ENCODE measurements around the gene TBL1X. TPM values are rescaled to one million over a fixed set of nuclear protein-coding genes. Genes with fewer than 3 reads are reported as not detected.
"Not testable (repeated sequence)": the region's sequence is repeated elsewhere in the genome, so short reads cannot be mapped to it uniquely, and the experiment has no call there.

The TBL1X gene
- total RNA-seq (2012; rRNA removed) = 10.5 and 12.9 TPM in 2 replicates

- Histone ChIP-seq H3K4me3 (ENCODE audit: low read length) (peak within 1 kb of the TSS; percentile 74), H3K4me1 (ENCODE audit: control insufficient read depth, insufficient read depth, low read length) (peaks cover 15% of the 10 kb centered on the region), H3K9ac (ENCODE audit: low read depth, low read length) (peak within 1 kb of the TSS; percentile 80), H3K36me3 (ENCODE audit: insufficient read depth, low read length) (no peaks in the 10 kb centered on the region), H3K9me3 (replicated peaks; ENCODE audit: low read length) (no peaks in the 10 kb centered on the region), H3K27me3 (ENCODE audit: control insufficient read depth, insufficient read depth, low read length) (no peaks in the 10 kb centered on the region), H3K4me2 (ENCODE audit: low read length) (peak within 1 kb of the TSS; percentile 75)
Measured at GRCh38 chrX:9464435-9465371, at the start of gene TBL1X. TSS of gene TBL1X (plus strand) at chrX:9465058. CDS start at chrX:9653587, 188,529 bp downstream.

- no peak overlapping the region for H3K4me2 ChIP-seq (ENCODE audit: low read length)
- H3K4me3 ChIP-seq (ENCODE audit: low read length) = no peak overlapping the region
- H3K36me3 ChIP-seq (ENCODE audit: insufficient read depth, low read length) = no peaks in the 10 kb centered on the region
- no peaks in the 10 kb centered on the region for H3K9me3 ChIP-seq (replicated peaks; ENCODE audit: low read length)
- H3K4me1 ChIP-seq (ENCODE audit: control insufficient read depth, insufficient read depth, low read length) = no peaks in the 10 kb centered on the region
- H3K9ac ChIP-seq (ENCODE audit: low read depth, low read length) = no peak overlapping the region
- no peaks in the 10 kb centered on the region for H3K27me3 ChIP-seq (ENCODE audit: control insufficient read depth, insufficient read depth, low read length)
Measured at GRCh38 chrX:9416562-9417348, 48.1 kb upstream of the TBL1X start.

DNA sequence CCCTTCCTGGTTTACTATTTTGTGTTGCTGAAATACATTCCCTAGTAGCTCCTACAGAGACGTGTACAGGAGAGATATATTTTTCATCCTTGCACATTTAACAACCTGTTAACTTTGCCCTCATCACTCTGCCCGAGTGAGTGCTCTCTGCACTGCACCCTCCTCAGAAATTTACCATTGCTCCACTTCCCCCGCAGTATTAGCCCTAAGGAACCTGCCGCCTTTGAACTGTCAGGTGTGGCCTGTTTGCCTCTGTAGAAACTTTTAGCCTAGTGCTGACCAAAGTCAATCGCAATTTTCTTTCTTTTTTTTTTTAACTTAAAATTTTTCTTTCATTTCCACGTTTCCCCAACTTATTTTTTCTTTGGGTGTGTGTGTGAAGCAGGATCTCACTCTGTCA lies 46.6 kb upstream of the TBL1X start:
- Histone ChIP-seq H3K9me3 (replicated peaks; ENCODE audit: low read length) (no peaks in the 10 kb centered on the region), H3K9ac (ENCODE audit: low read depth, low read length) (no peak overlapping the region), H3K36me3 (ENCODE audit: insufficient read depth, low read length) (no peaks in the 10 kb centered on the region), H3K4me2 (ENCODE audit: low read length) (no peak overlapping the region), H3K27me3 (ENCODE audit: control insufficient read depth, insufficient read depth, low read length) (no peaks in the 10 kb centered on the region), H3K4me3 (ENCODE audit: low read length) (no peak overlapping the region), H3K4me1 (ENCODE audit: control insufficient read depth, insufficient read depth, low read length) (no peaks in the 10 kb centered on the region)

- Histone ChIP-seq H3K4me3 (ENCODE audit: low read length) (no peak overlapping the region), H3K9ac (ENCODE audit: low read depth, low read length) (no peak overlapping the region), H3K4me1 (ENCODE audit: control insufficient read depth, insufficient read depth, low read length) (no peaks in the 10 kb centered on the region), H3K36me3 (ENCODE audit: insufficient read depth, low read length) (no peaks in the 10 kb centered on the region), H3K27me3 (ENCODE audit: control insufficient read depth, insufficient read depth, low read length) (no peaks in the 10 kb centered on the region), H3K9me3 (replicated peaks; ENCODE audit: low read length) (no peaks in the 10 kb centered on the region), H3K4me2 (ENCODE audit: low read length) (no peak overlapping the region)
Measured at GRCh38 chrX:9420275-9421265, 44.3 kb upstream of the TBL1X start.

DNA sequence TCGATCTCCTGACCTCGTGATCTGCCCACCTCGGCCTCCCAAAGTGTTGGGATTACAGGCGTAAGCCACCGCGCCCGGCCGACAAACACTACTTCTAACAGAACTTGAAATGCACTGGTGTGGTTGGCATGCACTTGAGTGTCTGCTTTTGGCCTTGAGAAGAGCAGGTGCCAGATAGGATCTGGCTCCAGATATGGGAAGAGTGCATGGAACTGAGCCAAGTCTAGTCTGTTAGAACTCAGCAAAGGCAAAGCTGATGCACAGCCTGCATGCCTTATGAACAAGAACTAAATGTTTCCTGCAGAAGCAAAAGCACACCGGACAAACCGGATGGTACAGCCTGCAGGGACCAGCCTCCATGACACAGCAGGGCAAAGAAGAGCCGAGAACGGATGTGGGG lies 35.1 kb upstream of the TBL1X start:
- Histone ChIP-seq H3K36me3 (ENCODE audit: insufficient read depth, low read length) (no peaks in the 10 kb centered on the region), H3K4me3 (ENCODE audit: low read length) (no peak overlapping the region), H3K9me3 (replicated peaks; ENCODE audit: low read length) (no peaks in the 10 kb centered on the region), H3K9ac (ENCODE audit: low read depth, low read length) (no peak overlapping the region), H3K4me1 (ENCODE audit: control insufficient read depth, insufficient read depth, low read length) (no peaks in the 10 kb centered on the region), H3K4me2 (ENCODE audit: low read length) (no peak overlapping the region), H3K27me3 (ENCODE audit: control insufficient read depth, insufficient read depth, low read length) (no peaks in the 10 kb centered on the region)

GRCh38 chrX:9430346-9430921 lies 34.4 kb upstream of the TBL1X start:
- no peak overlapping the region for H3K9ac ChIP-seq (ENCODE audit: low read depth, low read length)

DNA sequence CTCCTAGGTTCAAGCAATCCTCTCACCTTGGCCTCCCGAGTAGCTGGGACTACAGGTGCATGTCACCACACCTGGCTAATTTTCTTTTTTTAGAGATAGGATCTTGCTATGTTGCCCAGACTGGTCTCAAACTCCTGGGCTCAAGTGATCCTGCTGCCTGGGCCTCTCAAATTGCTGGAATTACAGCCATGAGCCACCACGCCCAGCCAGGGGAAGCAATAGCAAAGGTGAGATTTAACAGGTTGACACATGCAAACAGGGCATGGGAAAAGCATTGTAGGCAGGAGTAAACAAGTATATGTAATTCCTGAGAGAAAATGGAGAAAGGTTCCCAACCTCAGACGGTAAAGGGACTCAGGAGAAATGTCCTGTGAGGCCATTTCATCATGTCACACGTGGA lies 33.6 kb upstream of the TBL1X start:
- H3K9ac ChIP-seq (ENCODE audit: low read depth, low read length) = no peak overlapping the region
- H3K4me1 ChIP-seq (ENCODE audit: control insufficient read depth, insufficient read depth, low read length) = no peaks in the 10 kb centered on the region
- no peak overlapping the region for H3K4me3 ChIP-seq (ENCODE audit: low read length)
- H3K4me2 ChIP-seq (ENCODE audit: low read length) = no peak overlapping the region
- no peaks in the 10 kb centered on the region for H3K27me3 ChIP-seq (ENCODE audit: control insufficient read depth, insufficient read depth, low read length)
- no peaks in the 10 kb centered on the region for H3K9me3 ChIP-seq (replicated peaks; ENCODE audit: low read length)
- no peaks in the 10 kb centered on the region for H3K36me3 ChIP-seq (ENCODE audit: insufficient read depth, low read length)

More at GRCh38 chrX:9430346-9430921, 34.4 kb upstream of the TBL1X start:
- H3K36me3 ChIP-seq (ENCODE audit: insufficient read depth, low read length) = no peaks in the 10 kb centered on the region
- H3K4me2 ChIP-seq (ENCODE audit: low read length) = no peak overlapping the region
- no peaks in the 10 kb centered on the region for H3K27me3 ChIP-seq (ENCODE audit: control insufficient read depth, insufficient read depth, low read length)
- H3K4me3 ChIP-seq (ENCODE audit: low read length) = no peak overlapping the region
- H3K9me3 ChIP-seq (replicated peaks; ENCODE audit: low read length) = no peaks in the 10 kb centered on the region
- H3K4me1 ChIP-seq (ENCODE audit: control insufficient read depth, insufficient read depth, low read length) = no peaks in the 10 kb centered on the region

GRCh38 chrX:9433596-9433995 lies 31.3 kb upstream of the TBL1X start:
- Histone ChIP-seq H3K27me3 (ENCODE audit: control insufficient read depth, insufficient read depth, low read length) (no peaks in the 10 kb centered on the region), H3K36me3 (ENCODE audit: insufficient read depth, low read length) (no peaks in the 10 kb centered on the region), H3K4me1 (ENCODE audit: control insufficient read depth, insufficient read depth, low read length) (no peaks in the 10 kb centered on the region), H3K9me3 (replicated peaks; ENCODE audit: low read length) (no peaks in the 10 kb centered on the region), H3K4me2 (ENCODE audit: low read length) (no peak overlapping the region), H3K4me3 (ENCODE audit: low read length) (no peak overlapping the region), H3K9ac (ENCODE audit: low read depth, low read length) (no peak overlapping the region)

- Histone ChIP-seq H3K4me2 (ENCODE audit: low read length) (no peak overlapping the region), H3K27me3 (ENCODE audit: control insufficient read depth, insufficient read depth, low read length) (no peaks in the 10 kb centered on the region), H3K4me1 (ENCODE audit: control insufficient read depth, insufficient read depth, low read length) (no peaks in the 10 kb centered on the region), H3K36me3 (ENCODE audit: insufficient read depth, low read length) (no peaks in the 10 kb centered on the region), H3K9me3 (replicated peaks; ENCODE audit: low read length) (no peaks in the 10 kb centered on the region), H3K4me3 (ENCODE audit: low read length) (no peak overlapping the region), H3K9ac (ENCODE audit: low read depth, low read length) (no peak overlapping the region)
Measured at GRCh38 chrX:9434051-9434550, 30.8 kb upstream of the TBL1X start.

GRCh38 chrX:9435086-9435485 lies 29.8 kb upstream of the TBL1X start:
- H3K27me3 ChIP-seq (ENCODE audit: control insufficient read depth, insufficient read depth, low read length); H3K9ac ChIP-seq (ENCODE audit: low read depth, low read length); H3K36me3 ChIP-seq (ENCODE audit: insufficient read depth, low read length); H3K4me2 ChIP-seq (ENCODE audit: low read length); H3K4me3 ChIP-seq (ENCODE audit: low read length); H3K4me1 ChIP-seq (ENCODE audit: control insufficient read depth, insufficient read depth, low read length); H3K9me3 ChIP-seq (replicated peaks; ENCODE audit: low read length): not testable (repeated sequence)

All from skeletal muscle satellite cell (primary cell).